ENCODE data around the gene ARMH4. TPM values are rescaled to one million over a fixed set of nuclear protein-coding genes. Genes with fewer than 3 reads are reported as not detected.

The ARMH4 gene
- total RNA-seq, 2 donors from 2014 or later: 2.4 to 45.1 TPM

- no peaks in the 10 kb centered on the region for H3K36me3 ChIP-seq
- intact Hi-C loops (cut with DNase I): no loop called here
- no peak overlapping the region for H3K4me3 ChIP-seq
- WGBS: 83% methylated on average over 2 of the region's 2 CpGs
- no peaks in the 10 kb centered on the region for H3K27me3 ChIP-seq (replicated peaks; ENCODE audit: insufficient read depth)
- TF ChIP-seq CTCF (IDR thresholded peaks at IDR 0.05): no peak
- no peak for TF ChIP-seq POLR2AphosphoS5 (IDR thresholded peaks at IDR 0.05)
- TF ChIP-seq POLR2A (IDR thresholded peaks at IDR 0.05): no peak
- no peaks in the 10 kb centered on the region for H3K4me1 ChIP-seq (replicated peaks)
- no peak for DNase-seq (ENCODE audit: low spot score)
- H3K9me3 ChIP-seq: no peaks in the 10 kb centered on the region
- H3K27ac ChIP-seq: no peak overlapping the region
Observed at GRCh38 chr14:57957441-57957840, 194.6 kb downstream of the ARMH4 start.

Small RNA genes lying within 50 kb of the gene (small RNA-seq; reads per million reads assigned to genes)
- gene RN7SL598P: 0 reads per million in 2 donors

Other genes with a start within 250 kb of the ARMH4 start
- 100 to 1,000 TPM in 1 of 2 donors, 10 to 100 TPM in 1; 63.2 to 105 TPM for gene ACTR10, start 47.9 kb upstream of the ARMH4 start, total RNA-seq
- gene PSMA3, start 92.6 kb upstream of the ARMH4 start, total RNA-seq: 10 to 100 TPM; 76.8 to 93.7 TPM
- 10 to 100 TPM; 10.0 to 14.8 TPM for gene ARID4A, start 146.3 kb upstream of the ARMH4 start, total RNA-seq
- 1 to 10 TPM in 1 of 2 donors, not detected in 1; 4.0 TPM for gene TOMM20L, start 243.7 kb upstream of the ARMH4 start, total RNA-seq

Measured in prostate gland (tissue), 2 donors.